CD4-positive, alpha-beta T cell treated with Interleukin-17A for 4 hours (primary cell): ENCODE results near the gene PPP6C.
"Not testable (repeated sequence)": the region's sequence is repeated elsewhere in the genome, so short reads cannot be mapped to it uniquely, and the experiment has no call there.

ENCODE experiments used
- DNase-seq: peaks from one replicate; pipeline ENCODE4 v3.0.0-alpha.2; 2020; ENCODE audit warnings: mixed read lengths

Gene PPP6C

DNA sequence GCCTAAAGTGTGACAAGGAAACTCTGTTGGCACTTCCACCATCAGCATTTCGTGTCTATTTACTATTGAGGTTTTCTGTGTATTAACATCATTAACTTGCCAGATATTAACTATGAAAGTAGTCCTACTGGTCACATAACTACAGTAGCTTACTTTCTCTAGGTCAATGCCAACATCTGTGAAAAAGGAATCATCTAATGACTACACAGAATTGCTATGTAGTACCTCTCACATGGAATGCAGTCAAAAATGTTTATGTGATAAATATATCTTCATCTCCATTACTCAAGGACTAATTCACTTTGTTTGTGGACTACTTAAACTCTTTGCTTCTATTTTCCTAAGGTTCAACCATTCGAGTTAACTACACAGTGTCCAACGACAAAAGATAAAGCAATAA lies 48.4 kb downstream of the PPP6C start:
- no peak for DNase-seq

DNA sequence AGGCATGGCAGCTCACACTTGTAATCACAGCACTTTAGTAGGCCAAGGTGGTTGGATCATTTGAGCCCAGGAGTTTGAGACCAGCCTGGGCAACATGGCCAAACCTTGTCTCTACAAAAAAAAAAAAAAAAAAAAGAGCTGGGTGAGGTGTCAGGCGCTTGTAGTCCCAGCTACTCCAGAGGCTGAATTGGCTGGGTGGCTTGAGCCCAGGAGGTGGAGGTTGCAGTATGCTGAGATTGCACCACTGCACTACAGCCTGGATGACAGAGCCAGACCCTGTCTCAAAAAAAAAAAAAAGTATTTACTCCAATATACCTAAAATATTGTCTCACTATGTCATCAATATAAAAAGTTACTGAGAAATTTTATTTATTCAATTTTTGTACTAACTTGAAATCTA lies 49.0 kb downstream of the PPP6C start:
- no peak for DNase-seq

DNA sequence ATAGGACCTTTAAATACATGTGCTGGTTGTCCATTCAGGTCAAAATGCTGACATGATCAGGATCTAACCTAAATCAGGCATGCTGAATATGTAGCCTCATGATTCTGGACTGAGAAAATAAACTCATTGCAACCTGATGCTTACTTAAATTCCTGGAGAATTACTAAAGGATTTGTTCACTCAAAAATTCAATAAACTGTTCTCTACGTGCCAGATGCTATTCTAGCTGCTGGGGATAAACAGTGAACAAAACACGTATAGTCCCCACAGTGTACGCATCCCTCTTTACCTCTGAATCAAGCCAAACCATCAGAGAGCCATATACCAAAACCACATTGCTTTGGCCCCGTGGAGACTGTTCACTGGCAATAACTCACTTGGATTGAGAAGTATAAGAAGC lies 52.4 kb downstream of the PPP6C start:
- no peak for DNase-seq

DNA sequence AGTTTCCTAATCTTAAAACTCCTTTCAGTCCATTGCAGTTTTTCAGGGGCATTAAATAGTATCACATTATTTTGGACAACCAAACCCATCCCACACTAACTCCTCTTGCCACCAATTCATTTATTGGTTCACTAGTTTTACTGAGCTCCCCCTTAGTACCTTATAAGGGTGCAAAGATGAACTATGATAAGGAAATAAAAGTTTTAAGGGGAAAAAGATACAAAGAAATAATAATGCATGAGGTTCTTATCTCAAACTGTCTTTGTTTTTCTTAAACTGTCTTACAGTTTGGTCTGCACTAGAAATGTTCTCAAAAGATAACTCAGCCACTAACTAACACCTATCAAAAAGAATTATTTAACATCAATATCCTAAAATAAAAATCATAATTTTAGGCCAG lies 54.6 kb downstream of the PPP6C start:
- DNase-seq: no peak

DNA sequence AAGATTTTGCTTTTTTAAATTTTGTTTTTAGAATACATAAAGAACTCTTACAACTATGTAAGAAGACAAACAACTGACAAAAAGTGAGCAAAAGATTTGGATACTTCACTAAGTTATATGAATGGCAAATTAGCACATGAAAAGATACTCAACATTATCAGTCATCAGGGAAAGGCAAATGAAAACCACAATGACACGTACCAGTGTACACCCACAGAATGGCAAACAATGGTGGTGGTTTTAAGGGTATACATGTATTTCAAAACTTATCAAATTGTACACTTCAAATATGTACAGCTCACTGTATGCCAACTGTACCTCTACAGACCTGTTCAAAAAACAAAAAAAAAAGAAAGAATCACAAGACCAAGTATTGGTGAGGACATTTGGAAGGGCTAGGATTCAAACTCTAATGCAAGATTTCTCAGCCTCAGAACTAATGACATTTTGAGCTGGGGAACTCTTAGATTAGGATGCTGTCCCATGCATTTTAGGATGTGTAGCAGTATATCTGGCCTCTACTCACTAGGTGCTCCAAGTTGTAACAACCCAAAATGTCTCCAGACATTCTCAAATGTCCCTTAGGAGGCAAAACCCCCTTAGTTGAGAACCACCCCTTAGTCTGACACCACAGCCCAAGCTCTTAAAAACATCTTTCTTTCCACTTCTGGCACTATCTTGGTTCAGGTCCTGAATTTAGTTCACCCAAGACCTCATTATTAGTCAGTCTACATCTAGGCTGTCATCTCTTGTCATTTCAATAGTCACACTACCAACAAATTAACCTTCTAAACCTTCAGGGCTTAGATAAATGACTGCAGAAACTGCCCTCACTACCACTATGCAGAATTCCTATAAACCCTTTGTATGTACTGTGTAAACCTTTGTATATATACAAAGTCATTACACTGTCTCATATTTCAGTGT lies 55.9 kb downstream of the PPP6C start:
- no peak for DNase-seq

DNA sequence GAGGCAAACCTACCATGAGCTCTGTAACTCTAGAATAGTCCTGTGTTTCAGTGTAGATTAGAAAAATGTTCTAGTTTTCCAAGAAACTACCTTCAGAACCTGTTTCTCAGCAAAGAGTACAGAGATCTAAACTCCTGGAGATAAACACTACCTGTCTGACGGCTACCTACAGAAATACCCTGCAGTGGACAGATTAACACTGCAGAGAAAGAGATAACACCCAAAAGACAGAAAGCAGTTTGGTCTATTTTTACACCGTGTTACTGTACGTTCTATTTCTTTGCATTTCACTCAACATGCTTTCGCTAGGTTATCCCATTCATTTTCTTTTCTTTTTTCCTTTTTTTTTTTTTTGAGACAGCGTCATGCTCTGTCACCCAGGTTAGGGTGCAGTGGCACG lies 57.8 kb downstream of the PPP6C start:
- DNase-seq: no peak

DNA sequence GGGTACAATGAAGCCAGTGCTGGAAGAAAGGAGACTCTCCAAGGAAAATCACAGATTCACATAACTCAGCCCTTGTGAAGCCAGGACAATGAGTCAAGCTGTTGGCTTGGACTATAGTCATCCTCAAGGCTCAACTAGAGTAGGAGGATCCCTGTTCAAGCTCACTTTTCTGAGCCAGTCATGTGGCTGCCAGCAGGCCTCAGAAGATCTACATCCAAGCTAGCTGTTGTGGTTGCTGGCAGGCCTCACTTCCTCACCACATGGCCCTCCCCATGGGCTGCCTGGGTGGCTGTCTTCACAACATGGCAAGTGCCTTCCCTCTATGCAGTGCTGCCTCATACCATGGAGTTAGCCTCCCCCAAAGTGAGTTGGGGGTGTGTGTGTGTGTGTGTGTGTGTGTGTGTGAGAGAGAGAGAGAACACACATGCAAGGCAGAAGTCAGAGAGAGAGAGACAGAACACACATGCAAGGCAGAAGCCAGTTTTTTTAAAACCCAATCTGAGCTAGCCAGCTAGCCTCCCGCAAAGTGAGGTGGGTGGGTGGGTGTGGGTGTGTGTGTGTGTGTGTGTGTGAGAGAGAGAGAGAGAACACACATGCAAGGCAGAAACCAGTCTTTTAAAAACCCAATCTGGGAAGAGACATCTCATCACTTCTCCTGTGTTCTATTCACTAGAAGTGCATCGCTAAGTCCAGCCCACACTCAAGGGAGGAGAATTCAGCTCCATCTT lies 63.4 kb downstream of the PPP6C start:
- DNase-seq: peak; percentile 86

- DNase-seq: no peak
Observed at GRCh38 chr9:125125523-125125922, 64.1 kb downstream of the PPP6C start.

- no peak for DNase-seq
Observed at GRCh38 chr9:125121146-125121545, 68.5 kb downstream of the PPP6C start.

- peak; percentile 29 for DNase-seq
Observed at GRCh38 chr9:125119643-125120286, 69.8 kb downstream of the PPP6C start.

DNA sequence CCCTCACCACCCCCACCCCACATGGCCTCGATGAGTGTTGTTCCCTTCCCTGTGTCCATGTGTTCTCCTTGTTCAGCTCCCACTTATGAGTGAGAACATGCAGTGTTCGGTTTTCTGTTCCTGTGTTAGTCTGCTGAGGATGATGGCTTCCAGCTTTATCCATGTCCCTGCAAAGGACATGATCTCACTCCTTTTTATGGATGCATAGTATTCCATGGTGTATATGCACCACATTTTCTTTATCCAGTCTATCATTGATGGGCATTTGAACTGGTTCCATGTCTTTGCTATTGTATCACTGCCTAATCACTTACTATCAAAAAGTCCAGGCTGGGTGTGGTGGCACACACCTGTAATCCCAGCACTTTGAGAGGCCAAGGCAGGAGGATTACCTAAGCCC lies 70.9 kb downstream of the PPP6C start:
- DNase-seq: not testable (repeated sequence)

- DNase-seq: not testable (repeated sequence)
Observed at GRCh38 chr9:125114503-125114902, 75.1 kb downstream of the PPP6C start.

GRCh38 chr9:125110464-125110863 lies 79.1 kb downstream of the PPP6C start:
- DNase-seq: no peak

DNA sequence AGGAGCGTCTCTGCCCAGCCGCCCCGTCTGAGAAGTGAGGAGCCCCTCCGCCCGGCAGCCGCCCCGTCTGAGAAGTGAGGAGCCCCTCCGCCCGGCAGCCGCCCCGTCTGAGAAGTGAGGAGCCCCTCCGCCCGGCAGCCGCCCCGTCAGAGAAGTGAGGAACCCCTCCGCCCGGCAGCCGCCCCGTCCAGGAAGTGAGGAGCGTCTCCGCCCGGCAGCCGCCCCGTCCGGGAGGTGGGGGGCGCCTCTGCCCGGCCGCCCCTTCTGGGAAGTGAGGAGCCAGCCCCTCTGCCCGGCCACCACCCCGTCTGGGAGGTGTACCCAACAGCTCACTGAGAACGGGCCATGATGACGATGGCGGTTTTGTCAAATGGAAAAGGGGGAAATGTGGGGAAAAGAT lies 81.1 kb downstream of the PPP6C start:
- not testable (repeated sequence) for DNase-seq

DNA sequence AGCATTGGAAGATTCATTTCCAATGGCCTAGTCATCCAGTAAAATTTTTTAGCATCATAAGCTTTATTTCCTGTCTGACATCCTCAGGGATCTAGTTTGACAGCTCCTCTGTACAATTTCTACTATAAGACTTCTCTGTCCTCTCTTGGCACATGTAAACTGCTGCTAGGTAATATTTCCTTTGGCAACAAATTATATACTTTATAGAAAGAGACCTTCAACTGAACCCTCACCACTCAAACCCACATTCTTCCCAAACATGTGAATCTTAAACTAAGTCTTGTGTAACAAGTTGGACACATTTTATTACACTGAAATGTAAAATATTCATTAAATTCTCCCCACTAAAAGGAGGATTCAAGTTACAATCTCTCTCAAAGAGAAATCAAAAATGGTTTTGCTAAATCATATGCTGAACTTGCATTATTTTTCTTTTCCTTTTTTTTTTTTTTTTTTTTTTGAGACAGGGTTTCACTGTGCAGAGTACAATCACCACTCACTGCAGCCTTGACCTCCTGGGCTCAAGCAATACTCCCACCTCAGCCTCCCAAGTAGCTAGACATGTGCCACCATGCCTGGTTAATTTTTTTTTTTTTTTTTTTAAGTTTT lies 83.2 kb downstream of the PPP6C start:
- no peak for DNase-seq

- DNase-seq: no peak
Observed at GRCh38 chr9:125103770-125104460, 85.7 kb downstream of the PPP6C start.

- DNase-seq: no peak
Observed at GRCh38 chr9:125103021-125103420, 86.6 kb downstream of the PPP6C start.

DNA sequence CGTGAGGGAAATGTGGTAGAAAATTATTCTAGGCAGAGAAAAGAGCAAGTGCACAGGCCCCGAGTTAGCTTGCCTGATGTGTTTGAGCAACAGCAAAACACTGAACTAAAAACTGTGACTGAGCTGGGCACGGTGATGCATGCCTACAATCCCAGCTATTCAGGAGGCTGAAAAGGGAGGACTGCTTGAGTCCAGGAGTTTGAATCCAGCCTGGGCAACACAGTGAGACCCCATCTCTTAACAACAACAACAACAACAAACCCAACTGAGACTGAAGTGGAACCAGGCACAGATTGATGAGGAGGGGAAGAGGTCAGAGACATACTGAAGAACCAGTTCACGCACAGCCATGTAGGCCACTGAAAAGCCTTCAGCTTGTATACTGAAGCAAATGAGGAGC lies 88.8 kb downstream of the PPP6C start:
- no peak for DNase-seq

GRCh38 chr9:125099816-125100215 lies 89.8 kb downstream of the PPP6C start:
- DNase-seq: no peak
